Measurements from ENCODE around the gene PACSIN3.

Gene PACSIN3

GRCh38 chr11:47152126-47152952, 33.9 kb downstream of the PACSIN3 start:
- peak; percentile 8 for DNase-seq

DNA sequence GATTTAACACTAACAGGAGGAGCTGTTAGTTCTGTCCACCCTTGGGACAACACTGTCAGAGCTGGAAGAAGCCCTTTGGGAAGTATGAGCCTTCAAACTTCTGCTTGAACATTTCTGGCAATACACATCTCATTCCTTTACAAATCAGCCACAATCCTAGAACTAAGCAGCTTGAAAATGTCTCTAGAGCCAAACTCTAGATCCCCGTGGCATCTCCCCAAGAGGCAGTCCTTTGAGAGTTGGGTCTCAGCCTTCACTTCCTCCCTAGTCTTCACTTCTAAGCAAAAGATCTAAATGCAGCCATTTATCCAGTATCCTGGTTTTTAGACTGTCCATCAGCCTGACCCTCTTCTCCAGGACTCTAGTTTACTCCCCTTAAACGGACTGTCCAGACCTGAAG, 36.5 kb downstream of the PACSIN3 start:
- DNase-seq = no peak

- DNase-seq = no peak
These were observed 37.2 kb downstream of the PACSIN3 start for GRCh38 chr11:47148903-47149531.

GRCh38 chr11:47148270-47148669, 38.0 kb downstream of the PACSIN3 start:
- DNase-seq = no peak

DNA sequence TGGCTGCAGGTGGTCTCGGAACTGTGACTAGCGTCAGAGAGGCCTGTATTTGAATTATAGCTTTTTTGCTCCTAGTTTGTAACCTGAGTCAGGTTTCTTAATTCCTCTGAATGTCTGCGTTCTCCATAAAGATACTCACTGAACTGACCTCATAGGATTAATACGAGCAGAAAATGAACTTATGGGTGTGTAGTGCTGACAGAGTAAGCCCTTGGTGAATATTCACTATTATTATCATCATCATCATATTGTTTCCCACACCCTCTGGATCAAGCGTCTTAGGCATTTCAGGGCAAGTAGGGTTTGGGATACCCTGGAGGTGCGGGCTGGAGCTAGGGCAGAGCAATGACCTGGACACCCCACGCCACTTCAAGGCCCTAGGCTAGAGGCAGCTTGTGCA, 38.6 kb downstream of the PACSIN3 start:
- no peak for DNase-seq

DNA sequence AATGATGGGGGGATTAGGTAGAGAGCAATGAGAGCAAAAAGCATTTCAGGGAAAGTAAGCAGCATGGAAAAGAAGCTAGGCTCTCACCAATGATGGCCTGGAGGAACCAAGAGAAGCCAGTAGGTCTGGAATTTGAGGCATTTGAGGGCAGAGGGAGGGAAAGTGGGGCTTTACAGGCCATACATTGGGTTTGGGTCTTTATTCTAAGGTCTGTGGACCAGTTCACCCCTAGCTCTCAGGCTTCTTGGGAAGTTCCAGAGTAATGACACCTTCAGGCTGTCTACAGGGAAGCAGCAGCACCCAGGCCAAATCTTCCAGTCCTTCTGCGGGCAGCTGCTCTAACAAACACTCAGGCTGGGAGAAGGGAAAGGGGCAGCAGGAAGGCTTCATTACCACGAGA, 39.0 kb downstream of the PACSIN3 start:
- DNase-seq = no peak

DNA sequence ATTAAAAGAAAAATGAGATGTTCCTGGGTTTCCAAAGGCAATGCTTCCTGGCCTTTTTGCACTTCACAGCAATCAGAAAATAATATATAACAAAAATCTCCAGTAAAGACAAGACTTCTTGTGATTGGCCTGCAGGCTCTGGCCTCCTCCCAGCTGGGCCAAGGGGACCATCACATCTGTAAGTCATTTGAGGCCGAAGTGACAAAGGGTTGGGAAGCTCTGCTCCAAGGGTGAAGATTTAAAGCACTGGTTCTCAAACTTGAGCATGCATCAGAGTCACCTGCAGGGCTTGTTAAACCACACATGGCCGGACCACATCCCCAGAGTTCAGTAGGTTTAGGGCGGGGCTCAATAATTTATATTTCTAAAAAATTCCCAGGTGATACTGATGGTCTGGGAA, 41.7 kb downstream of the PACSIN3 start:
- no peak for DNase-seq

GRCh38 chr11:47143322-47143721, 42.9 kb downstream of the PACSIN3 start:
- no peak for DNase-seq

DNA sequence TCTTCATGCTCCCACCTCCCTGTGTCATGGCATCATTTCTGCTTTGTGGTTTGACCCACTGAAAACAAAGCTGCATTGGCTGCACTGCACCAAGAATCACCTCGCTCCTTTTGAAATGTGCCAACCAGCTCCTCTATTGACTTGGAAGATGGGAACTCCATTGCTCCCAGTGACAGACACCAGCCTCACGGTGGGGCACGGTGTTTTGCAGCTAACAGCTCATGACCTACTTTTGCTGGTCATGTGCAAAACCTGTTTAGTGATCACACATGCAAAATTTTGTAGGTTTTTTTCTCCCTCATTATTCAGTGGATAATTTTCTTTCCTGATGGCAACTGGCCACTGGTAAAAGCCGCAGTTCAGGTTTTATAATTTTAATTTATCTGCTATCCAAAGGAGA, 46.4 kb downstream of the PACSIN3 start:
- no peak for DNase-seq

- no peak for DNase-seq
These were observed 48.8 kb downstream of the PACSIN3 start for GRCh38 chr11:47137476-47137875.

DNA sequence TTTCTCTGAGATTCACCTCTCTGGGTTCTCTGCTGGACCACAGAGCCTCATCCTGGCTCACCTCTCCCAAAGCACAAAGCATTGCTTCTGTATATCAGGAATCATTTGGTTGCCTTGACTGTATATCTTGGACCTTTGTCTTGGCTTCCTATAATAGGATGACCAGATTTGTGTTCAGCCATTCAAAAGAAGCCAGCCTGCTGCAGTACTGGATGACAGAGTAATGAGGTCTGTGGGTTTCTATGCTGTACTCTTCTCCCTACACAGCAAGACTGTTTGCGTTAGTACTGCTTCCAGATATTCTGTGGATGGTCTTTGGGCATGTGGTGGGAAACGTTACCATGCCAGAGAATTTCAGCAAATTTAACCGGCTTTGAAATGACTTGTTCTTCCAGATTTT, 49.3 kb downstream of the PACSIN3 start:
- no peak for DNase-seq

- no peak for DNase-seq
These were observed 49.9 kb downstream of the PACSIN3 start for GRCh38 chr11:47136327-47136726.

- DNase-seq = no peak
These were observed 53.3 kb downstream of the PACSIN3 start for GRCh38 chr11:47132981-47133380.

DNA sequence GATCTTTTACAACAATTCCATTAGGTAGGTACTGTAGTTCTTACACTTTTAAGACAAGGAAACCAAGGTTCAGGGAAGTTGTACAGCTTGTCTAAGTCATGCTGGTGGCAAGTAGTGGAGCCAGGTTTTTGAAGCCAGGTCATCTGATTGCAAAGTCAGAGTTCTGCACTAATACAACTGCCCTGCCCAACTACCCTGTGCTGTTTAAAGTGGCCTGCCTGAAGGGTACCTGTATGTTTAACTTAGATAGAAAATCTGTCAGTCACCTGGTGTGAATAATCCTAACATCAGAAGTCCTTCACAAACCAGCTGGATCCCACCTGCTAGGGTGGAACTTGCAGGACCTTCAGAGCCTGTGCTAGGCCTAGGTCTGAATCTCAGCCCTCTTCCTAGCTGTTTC, 53.7 kb downstream of the PACSIN3 start:
- no peak for DNase-seq

DNA sequence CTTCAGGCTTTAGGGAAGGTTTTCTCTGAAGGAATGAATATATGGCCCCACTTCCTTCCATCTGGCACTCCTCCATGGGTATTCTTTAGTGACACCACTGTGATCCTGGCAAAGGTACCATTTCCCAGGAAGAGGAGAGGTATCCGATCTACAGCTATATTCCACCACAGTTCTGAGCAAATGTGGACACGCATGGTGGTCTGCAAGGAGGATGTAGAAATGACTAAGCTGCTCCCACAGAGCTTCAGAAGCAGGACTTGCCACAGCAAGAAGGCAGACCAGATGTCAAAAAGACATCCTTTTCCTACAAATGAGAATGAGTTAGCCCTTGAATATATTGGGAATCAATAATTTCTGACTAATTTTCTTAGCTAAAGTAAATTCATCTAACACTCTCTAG, 55.1 kb downstream of the PACSIN3 start:
- DNase-seq = no peak

DNA sequence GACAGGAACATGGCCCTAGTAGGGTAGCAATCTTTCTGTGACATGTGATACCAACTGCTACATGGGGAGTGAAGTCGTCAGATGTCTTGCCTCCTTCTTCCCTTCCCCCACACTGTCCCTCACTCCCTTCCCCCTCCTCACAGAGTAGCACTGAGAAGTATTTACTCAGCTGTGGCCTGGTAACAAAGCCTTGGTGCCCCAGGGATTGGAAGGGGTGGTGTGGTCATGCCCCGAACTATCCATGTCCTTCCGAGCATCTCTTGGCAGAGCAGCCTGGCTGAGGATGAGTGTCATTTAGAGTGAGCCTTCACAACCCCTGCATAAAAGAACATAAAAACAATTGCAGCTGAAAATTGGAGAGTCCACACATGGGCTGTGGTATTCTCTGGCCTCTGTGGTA, 55.7 kb downstream of the PACSIN3 start:
- DNase-seq = no peak

Data from GDM1 (cell line).